ENCODE results near the gene NT5C3B.

DNA sequence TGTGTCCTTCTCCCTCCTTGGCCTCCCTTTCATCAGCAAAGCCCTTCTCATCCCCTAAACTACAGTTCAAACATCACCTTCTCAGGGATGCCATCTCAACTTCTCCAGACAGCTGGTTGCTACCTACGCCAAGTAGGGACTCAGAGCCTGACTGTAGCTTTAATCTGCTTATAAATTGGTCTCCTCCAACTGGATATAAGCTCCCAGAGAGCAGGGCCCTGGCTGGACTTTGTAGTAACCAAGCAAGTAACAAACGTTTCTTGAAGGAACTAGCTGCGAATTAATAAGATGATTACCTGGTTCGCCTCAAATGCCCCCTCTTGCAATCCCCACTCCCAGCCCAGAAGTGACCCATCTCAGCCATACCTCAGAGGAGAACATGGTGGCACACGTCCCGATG lies 46.7 kb upstream of the NT5C3B start:
- TF ChIP-seq, protein P1, sequence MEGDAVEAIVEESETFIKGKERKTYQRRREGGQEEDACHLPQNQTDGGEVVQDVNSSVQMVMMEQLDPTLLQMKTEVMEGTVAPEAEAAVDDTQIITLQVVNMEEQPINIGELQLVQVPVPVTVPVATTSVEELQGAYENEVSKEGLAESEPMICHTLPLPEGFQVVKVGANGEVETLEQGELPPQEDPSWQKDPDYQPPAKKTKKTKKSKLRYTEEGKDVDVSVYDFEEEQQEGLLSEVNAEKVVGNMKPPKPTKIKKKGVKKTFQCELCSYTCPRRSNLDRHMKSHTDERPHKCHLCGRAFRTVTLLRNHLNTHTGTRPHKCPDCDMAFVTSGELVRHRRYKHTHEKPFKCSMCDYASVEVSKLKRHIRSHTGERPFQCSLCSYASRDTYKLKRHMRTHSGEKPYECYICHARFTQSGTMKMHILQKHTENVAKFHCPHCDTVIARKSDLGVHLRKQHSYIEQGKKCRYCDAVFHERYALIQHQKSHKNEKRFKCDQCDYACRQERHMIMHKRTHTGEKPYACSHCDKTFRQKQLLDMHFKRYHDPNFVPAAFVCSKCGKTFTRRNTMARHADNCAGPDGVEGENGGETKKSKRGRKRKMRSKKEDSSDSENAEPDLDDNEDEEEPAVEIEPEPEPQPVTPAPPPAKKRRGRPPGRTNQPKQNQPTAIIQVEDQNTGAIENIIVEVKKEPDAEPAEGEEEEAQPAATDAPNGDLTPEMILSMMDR (conservative IDR thresholded peaks at IDR 0.05), result no peak
- TF ChIP-seq EZH2 (IDR thresholded peaks at IDR 0.05; ENCODE audit: low read depth), result no peak
